NCI-H524 treated with DMSO at 0.1 percent for 48 hours (cell line): ENCODE data around the gene NR1H2.

Experiments used
- DNase-seq: peaks from one replicate; lab custom pipeline; 2025; lab: John Stamatoyannopoulos, UW

NR1H2 gene

DNA sequence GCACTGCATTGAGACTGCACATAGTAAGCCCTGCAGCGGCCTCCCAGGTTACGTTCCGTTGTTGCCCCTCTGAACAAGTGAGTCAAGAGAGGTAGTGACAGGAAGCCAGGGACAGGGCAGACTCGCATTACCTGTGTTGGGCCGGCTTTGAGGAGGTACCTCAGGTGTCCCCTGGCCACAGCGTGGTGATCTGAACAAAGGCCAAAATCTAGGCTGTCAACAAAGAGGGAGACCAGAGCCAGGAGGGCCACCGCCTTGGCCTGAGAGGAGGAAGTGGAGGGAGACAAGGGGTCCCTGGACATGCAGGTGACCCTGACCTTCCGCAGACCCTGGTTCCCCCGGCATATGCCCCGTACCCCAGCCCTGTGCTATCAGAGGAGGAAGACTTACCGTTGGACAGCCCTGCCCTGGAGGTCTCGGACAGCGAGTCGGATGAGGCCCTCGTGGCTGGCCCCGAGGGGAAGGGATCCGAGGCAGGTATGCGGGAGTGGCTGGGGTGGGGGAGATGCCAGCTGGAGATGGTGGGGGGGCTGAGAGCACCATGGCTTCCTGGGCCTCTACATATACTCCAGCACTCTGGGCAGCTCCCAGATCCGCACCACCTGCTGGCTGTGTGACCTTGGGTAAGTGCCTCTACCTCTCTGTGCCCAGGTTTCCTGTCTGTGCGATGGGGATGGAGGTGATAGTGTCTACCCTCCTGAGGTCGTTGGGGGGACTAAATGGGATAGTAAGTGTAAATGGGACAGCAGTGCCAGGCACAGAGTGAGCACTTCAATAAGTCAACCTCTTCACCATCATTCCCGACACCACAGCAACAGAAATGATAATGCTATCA lies 47.2 kb downstream of the NR1H2 start:
- no peak for DNase-seq

DNA sequence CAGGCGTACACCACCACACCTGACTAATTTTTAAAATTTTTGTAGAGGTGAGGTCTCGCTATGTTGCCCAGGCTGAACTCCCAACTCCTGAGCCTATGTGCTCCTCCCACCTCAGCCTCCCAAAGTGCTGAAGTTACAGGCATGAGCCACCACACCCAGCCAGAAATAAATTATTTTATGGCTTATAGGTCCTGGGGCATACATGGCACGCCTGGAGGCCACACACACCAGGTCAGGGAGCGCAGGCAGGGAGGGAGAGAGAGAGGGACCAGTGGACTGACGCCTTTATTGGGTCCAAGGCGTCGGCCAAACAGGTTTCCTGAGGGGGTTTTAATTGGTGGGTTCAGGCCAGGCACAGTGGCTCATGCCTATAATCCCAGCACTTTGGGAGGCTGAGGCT lies 49.3 kb downstream of the NR1H2 start:
- no peak for DNase-seq

GRCh38 chr19:50427318-50427925 lies 51.2 kb downstream of the NR1H2 start:
- DNase-seq: no peak

DNA sequence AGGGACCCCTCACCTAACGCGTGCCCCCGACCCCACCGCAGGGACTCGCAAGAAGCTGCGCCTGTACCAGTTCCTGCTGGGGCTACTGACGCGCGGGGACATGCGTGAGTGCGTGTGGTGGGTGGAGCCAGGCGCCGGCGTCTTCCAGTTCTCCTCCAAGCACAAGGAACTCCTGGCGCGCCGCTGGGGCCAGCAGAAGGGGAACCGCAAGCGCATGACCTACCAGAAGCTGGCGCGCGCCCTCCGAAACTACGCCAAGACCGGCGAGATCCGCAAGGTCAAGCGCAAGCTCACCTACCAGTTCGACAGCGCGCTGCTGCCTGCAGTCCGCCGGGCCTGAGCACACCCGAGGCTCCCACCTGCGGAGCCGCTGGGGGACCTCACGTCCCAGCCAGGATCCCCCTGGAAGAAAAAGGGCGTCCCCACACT lies 51.8 kb downstream of the NR1H2 start:
- DNase-seq: no peak

- DNase-seq: no peak
Measured at GRCh38 chr19:50428772-50429463, 52.7 kb downstream of the NR1H2 start.

GRCh38 chr19:50430888-50431342 lies 54.7 kb downstream of the NR1H2 start:
- DNase-seq: no peak

- peak; percentile 19 for DNase-seq
Measured at GRCh38 chr19:50431343-50432220, 55.3 kb downstream of the NR1H2 start.

- DNase-seq: no peak
Measured at GRCh38 chr19:50432221-50433028, 56.2 kb downstream of the NR1H2 start, which contains the start of gene MYBPC2. Gene MYBPC2, plus strand, starts transcription at chr19:50432892. Its CDS starts 62 bp downstream, at chr19:50432954.
